Measurements from ENCODE around the gene CHRM1.
A peak's percentile ranks its signal among the peaks of the same experiment; 100 is the strongest.

The CHRM1 gene

DNA sequence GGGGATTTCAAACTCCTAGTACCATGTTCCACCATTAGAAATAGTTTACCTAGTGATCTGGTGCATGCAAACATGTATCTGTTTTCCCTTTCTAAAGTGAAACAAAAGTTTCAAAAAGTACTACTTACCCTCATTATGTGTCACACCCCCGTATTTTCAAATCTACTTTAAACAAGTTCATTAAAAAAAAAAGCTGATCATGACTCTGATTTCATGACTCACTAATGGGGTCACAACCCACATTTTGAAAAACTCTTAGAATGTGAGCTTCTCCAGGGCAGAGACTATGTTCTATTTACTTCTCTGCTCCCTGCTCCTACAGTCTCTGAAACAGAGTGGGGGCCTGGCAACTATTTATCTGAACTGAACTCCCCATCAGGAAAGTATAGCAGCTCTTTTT is 18.2 kb downstream of the CHRM1 start:
- DNase-seq, result no peak

DNA sequence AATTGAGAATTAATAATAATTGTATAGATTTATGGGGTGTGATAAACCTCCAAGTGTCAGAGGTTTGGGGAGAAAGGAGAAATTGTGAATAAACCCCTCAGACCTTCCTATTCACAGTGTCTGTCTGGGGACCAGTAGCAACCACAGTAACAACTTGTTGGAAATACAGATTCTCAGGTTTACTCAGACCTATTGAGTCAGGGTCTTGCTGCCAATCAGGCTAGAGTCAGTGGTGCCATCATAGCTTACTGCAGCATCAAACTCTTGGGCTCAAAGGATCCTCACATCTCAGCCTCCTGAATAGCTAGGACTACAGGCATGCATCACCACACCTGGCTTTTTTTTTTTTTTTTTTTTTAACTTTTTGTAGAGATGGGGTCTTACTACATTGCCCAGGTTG is 23.1 kb downstream of the CHRM1 start:
- no peak for DNase-seq

DNA sequence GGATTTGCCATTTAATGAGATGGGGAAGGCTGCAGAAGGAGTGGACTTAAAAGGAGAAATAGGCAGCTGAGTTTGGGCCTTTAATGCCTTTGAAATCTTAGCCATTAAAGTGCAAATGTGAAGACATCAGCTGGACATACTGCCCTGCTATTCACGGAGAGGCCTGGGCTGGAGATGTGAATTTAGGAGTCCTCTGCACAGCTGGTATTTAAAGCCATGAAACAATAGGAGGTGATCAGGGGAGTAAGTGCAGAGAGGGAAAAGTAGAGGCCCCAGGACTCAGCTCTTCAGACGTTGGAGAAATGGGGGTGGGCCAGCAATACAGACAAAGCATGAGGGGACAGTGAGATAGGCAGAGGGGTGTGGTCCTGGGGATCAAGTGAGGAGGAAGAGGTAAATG is 23.9 kb downstream of the CHRM1 start:
- no peak for DNase-seq

DNA sequence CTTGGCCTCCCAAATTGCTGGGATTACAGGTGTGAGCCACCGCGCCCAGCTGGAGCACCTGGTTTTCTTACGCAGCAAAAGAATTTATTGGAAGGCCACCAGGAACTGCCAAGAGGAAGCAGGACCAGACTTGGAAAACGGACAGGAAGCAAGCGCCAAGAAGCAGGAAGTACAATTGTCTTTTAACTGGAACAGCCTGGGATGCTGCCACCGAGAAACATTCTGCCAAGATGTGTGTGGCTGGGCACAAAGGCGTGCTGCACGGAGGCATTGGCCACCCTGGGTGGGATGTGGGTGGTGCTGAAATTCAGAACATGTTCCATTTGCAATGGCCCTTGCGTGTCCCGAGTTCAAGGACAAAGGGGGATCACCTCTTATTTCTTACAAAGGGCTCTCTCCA is 25.1 kb downstream of the CHRM1 start:
- no peak for DNase-seq

DNA sequence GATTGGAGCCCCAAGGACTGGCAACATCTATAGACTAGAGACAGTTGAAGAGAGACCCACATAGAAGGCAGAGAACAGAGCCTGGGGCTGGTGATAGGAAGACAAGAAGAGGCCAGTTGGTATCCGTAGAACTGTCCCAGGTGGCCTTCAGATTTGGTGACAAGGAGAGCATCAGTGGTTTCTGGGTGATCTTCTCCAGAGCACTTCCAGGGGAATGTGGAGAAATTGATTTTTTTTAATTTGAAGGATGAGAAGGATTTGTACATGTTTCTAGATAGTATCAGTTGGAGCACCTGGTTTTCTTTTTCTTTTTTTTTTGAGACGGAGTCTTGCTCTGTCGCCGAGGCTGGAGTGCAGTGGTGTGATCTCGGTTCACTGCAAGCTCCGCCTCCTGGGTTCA is 25.7 kb downstream of the CHRM1 start:
- DNase-seq, result no peak

DNA sequence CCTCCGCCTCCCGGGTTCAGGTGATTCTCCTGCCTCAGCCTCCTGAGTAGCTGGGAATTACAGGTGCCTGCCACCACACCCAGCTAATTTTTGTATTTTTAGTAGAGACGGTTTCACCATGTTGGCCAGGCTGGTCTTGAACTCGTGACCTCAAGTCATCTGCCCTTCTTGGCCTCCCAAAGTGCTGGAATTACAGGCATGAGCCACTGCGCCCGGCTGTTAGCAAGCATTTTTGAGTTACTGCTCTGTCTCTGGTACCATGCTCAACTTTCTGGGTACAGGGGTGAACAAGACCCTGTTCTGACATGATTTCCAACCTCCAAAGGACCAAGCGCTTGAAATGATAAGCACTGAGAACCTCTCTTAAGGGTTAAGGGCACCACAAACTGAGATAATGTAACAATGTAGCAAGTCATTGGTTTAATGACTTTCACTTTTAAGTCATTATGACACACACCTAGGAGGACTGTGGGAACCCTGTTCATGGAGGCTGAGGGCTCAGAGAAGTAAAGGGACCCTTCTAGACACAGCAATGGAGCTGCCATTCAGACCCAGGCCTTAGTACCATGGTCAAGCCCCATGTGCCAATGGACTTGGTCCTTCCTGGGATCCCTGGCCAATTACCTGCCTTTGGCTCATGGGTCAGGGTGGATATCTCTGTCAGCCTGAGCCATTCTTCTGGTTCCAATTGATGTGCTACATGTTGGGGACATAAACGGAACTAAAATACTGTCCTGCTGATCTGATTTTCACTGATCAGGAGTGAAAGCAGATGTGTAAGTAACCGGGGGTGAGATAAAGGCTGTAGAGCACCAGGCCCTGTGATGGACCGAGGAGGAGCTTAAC is 28.9 kb downstream of the CHRM1 start:
- no peak for DNase-seq

DNA sequence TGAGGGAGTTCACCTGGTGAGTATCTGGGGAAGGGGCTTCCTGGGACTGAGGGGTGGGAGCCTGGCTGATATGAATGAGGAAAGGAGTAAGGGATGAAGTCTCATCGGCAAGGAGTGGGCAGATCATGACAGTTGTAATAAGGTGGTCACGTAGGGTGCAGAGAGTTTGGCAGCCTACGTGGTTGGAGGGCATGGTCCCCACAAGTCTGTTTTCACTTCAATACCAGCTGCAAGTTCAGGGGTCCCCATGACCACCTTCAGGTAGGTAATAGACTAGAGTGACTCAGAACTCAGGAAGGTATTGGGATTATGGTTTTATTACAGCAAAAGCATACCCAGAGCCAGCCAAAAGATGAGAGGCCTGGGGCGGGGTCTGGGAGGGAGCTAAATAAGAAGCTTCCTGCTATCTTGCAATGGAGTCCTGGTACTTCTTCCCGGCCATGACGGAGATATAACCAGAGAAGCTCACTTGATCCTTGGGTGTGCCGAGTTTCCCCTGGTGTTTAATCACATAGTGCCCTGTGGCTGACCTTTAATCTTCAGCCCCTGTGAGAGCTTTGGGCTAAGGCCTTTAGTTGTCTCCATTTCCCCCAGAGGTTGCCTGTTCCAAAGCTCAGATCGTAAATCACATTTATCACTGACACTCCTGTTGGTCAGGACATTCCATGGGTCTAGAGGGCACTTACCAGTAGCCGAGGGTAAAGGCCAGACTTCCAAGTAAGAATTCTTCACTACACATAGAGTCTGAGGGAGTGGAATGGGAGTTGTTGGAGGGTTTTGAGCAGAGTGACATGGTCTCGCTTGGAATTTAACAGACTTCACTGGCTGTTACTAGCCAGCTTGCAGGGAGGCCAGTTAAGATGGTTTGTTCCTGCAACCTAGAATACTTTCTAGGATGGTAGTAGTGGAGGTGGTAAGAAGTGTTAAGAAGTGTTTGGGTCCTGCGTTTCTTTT is 31.4 kb downstream of the CHRM1 start:
- DNase-seq, result no peak

DNA sequence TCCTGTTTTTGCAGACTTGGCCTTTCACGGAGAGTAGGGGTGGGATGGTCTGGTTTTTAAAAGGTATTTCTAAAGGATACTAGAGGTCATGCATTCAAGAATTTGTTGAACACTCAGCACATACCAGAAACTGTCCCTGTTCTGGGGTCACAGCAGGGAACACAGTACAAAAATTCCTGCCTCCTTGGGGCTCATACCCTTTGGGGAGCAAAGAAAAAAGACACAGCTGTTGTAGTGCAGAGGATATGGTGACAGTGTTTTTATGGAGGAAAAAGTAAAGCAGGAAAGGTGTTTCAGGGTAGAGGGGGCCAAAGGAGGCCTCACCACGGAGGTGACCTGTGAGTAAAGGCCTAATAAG is 32.1 kb downstream of the CHRM1 start:
- DNase-seq, result no peak

DNA sequence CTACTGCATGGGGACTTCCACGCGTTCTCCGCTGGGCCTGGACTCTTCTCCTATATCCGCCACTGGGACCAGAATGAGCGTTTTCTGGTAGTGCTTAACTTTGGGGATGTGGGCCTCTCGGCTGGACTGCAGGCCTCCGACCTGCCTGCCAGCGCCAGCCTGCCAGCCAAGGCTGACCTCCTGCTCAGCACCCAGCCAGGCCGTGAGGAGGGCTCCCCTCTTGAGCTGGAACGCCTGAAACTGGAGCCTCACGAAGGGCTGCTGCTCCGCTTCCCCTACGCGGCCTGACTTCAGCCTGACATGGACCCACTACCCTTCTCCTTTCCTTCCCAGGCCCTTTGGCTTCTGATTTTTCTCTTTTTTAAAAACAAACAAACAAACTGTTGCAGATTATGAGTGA is 32.8 kb downstream of the CHRM1 start:
- no peak for DNase-seq

DNA sequence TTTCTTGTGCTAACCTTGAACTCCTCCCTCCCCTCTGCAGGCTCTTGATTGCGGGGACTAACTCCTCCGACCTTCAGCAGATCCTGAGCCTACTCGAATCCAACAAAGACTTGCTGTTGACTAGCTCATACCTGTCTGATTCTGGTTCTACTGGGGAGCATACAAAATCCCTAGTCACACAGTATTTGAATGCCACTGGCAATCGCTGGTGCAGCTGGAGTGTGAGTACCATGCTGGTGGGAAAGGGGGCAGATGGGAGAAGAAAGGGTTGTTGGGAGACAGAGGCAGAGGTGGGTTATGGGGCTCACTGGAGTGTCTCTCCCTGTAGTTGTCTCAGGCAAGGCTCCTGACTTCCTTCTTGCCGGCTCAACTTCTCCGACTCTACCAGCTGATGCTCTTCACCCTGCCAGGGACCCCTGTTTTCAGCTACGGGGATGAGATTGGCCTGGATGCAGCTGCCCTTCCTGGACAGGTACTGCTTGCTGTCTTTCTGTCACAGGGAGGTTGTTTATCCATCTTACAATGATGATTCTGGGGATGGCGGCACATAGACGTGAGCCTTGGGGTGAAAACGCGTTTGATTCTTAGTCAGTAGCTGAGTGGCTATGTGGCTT is 35.9 kb downstream of the CHRM1 start:
- DNase-seq, result no peak

DNA sequence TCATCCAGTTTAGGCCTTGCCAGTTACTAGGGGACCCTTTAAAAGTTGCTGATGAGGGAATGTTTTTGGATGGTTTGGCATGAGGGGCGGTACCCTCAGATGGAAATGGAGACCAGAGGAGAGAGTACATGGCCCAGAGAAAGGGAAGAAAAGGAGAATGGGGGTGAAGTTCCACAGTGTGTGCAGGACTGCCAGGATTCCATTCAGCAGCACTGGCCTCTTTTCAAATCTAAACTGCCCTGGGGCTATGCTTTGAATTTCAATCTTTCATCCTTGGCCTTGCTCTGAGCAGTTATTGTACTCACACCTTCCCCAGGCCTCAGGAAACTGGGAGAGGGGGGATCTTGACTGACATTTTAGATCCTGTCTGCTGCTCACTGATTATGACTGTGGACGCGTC is 37.5 kb downstream of the CHRM1 start:
- DNase-seq, result no peak

DNA sequence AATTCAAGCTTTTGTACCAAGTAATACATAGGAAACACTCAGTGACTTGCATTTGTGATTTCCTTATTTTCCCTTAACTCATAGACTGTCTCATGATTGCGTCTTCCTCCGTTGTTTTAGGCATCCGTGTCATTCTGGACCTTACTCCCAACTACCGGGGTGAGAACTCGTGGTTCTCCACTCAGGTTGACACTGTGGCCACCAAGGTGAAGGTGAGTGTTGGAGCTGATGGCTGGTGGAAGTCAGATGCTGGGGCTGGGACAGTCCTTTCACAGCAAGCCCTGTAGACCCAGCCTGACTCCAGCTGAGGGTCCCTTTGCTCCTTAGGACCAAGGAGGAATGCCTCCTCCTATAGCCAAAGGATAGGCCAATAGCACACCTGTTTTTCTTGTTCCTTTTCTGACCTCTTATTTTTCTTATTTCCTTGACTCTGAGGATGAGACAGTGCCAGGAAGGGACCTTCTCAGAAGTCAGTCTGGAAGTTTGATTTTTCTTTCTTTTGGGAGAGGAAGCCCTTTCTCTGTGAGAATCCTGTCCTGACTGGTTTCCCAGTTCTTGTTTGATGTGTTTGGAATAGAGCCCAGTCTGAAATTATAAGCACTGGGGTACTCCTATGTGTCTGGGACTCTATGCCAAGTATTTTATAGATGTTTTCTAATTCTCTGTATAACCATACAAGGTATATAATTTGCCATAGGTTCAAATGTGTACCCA is 38.2 kb downstream of the CHRM1 start:
- no peak for DNase-seq

DNA sequence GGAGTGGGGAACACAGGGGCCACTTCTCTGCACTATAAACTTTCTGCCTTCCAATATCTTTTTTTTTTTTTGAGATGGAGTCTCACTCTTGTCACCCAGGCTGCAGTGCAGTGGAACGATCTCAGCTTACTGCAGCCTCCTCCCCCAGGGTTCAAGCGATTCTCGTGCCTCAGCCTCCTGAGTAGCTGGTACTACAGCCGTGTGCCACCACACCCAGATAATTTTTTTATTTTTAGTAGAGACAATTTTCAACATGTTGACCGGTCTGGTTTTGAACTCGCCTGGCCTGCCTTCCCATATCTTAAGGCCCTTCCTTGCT is 38.8 kb downstream of the CHRM1 start:
- no peak for DNase-seq

DNA sequence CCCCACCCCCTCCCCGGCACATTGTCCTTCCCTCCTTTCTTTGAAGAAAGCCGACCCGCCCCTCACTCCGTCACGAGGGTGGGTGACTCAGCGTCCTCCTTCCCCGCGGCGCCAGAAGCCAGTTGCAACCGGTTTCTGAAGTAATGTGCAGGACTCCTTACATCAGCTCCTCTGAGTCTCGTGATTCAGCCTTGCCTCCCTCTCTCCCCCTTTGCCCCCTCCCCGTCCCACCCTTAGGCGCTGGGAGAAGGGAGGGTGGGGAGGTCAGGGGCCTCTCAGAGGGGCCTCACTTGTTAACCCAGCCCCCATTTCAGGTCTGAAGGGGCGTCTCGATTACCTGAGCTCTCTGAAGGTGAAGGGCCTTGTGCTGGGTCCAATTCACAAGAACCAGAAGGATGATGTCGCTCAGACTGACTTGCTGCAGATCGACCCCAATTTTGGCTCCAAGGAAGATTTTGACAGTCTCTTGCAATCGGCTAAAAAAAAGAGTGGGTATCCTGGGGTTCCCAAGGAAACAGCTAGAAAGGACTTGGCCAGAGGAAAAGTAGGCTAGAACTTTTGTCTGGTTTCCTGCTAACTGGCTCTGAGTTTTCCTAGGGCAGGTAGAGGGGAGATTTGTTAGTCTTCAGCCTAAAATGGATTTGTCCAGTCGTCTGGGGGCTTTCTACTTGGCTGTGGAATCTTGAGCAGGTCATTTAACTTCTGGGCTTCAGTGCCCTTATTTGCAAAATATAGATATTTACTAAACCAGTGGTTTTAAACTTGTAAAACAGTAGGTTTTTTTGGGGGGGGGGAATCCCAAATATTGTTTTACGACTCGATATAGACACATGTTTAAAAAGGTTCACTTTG is 39.4 kb downstream of the CHRM1 start:
- DNase-seq, result peak; percentile 92

DNA sequence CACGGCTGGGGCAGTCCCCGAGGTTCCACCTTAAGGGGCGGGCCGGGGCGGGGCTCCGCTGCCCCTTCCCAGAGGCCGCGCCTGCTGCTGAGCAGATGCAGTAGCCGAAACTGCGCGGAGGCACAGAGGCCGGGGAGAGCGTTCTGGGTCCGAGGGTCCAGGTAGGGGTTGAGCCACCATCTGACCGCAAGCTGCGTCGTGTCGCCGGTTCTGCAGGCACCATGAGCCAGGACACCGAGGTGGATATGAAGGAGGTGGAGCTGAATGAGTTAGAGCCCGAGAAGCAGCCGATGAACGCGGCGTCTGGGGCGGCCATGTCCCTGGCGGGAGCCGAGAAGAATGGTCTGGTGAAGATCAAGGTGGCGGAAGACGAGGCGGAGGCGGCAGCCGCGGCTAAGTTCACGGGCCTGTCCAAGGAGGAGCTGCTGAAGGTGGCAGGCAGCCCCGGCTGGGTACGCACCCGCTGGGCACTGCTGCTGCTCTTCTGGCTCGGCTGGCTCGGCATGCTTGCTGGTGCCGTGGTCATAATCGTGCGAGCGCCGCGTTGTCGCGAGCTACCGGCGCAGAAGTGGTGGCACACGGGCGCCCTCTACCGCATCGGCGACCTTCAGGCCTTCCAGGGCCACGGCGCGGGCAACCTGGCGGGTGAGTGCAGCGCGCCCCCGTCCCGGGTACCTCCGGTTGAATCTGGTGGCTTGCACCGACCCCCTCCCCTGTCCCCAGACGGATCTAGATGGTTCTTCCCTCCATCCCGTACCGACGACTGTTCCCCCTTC is 40.2 kb downstream of the CHRM1 start, which contains the start of gene SLC3A2:
Gene SLC3A2 (plus strand): TSS at position 94 of the 776 bp plus-strand sequence. CDS start 128 bp downstream, at position 222.
- DNase-seq, result peak; percentile 83

DNA sequence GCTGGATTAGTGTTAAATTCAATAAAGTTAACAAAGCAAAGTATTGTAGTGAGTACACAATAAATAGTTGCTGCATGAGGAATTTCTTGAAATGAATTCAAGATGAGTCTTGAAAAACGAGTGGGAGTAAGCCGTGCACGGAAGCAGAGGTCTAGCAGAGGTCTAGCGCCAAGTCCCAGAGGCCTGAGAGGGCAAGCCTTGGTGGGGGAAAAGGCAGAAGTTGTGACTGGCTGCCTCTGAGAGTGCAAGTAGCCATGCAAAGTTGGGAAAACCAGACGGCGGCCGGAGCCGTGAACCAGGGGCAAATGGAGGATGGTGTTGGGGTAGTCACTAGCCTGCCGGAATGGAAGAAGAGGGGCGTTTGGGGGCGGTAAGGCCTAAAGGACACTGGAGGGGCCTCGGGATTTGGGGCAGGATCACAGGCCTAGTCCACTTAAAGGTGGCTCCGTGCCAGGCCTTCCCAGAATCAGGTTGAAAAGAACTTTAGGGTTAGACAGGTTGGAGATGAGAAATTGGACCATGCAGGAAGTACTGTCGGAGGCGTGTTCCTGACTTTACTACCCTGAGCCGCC is 40.8 kb downstream of the CHRM1 start:
- DNase-seq, result peak; percentile 11

DNA sequence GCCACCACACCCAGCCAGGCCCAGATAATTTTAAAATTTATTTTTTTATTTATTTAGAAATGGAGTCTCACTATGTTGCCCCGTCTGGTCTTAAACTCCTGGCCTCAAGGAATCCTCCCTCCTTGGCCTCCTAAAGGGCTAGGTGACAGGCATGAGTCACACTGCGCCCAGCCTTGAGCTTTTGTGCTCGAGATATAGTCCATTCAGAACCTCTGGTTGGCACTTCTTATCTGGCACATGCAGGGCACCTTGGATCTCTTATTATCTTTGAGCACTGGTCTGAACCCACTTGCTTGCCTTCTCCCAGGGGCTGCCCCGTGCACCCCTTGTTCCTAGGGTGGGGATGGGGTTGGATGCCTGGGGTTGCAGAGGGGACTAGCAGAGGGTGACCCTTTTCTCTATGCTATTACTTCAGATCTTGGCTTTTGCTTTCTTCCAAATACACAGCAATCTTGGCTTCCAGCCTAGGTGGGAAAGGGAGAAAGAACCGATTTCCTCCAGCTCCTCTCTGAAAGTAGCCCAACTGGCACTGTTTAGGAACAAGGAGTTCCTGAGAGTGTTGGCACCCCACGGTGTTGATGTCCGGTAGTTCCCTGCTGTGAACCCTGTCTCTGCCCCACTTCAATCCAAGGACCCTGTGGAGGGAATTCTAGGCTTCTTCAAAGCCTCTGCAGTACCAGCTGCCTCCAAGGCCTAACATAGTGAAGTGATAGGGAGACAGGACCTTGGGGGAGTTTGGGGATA is 41.8 kb downstream of the CHRM1 start:
- DNase-seq, result no peak

DNA sequence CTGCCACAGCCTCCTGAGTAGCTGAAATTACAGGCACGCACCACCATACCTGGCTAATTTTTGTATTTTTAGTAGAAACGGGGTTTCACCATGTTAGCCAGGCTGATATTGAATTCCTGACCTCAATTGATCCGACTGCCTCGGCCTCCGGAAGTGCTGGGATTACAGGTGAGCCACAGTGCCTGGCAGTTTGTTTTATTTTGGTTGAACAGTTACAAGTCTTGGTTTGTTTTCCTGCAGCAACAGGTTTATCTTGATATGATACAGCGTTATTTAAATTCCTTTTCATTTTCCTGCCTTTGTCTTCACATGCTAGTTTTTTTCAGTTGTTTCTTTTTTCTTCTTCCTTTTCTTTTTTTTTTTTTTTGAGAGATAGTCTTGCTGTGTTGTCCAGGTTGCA is 44.5 kb downstream of the CHRM1 start:
- no peak for DNase-seq

DNA sequence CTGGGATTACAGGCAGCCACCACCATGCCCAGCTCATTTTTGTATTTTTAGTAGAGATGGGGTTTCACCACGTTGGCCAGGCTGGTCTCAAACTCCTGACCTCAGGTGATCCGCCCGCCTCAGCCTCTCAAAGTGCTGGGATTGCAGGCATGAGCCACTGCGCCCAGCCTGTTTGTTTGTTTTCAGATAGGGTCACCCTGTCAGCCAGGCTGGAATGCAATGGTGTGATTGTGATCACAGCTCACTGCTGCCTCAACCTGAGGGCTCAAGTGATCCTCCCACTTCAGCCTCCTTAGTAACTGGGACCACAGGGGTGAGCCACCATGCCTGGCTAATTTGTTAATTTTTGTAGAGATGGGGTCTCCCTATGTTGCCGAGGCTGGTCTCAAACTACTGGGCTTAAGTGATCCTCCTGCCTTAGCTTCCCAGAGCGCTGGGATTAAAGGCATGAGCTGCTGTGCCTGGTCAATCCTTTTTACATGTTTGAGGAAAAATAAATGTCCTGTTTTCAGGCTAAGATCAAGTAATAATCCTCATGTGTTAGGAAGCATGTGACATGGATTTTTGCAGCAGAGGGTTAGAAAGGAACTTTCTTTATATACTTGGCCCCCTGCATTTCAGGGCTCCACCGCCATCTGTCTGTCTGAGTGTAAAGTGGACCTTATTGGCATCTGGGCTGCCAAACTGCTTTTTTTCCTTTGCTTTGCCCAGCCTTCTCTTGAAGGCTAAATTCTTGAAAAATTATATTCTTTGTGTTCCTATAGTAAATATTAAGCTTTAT is 45.3 kb downstream of the CHRM1 start:
- no peak for DNase-seq
